ENCODE measurements around the gene LAGE3. TPM values are rescaled to one million over a fixed set of nuclear protein-coding genes. Genes with fewer than 3 reads are reported as not detected.

The LAGE3 gene
- total and polyA plus RNA-seq, 2 of the 8 experiments (the other 6 are each of a cell fraction or from before 2014, with no cell fraction given): 44.5 to 102 TPM

DNA sequence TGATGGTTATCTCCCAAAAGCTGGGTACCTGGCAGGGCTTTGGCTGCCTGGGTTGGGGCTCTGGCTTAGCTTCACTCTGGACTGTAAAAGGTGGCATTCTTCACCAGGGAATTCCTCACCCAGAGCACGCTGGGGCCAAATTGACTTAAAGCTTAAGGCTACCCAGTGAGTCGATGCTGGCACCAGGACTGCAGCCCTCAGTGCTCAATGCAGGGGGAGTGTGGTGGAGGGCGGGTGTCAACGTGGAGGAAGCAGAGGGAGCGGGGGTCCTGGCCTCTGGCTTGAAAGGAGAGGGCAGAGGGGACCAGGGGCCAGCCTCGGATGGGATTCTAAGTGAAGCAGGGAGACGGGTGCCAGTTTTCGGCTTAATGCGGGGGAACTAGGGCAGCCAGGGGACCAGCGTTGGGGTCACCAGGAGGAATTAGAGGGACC is 35.6 kb downstream of the LAGE3 start:
- Histone ChIP-seq H3K4me2 (ENCODE audit: insufficient read depth in 1 of 2, low read depth in 2 of 2, low read length in 2 of 2) (peak overlapping the region; percentile 47 to 72), H2BK120ac (replicated peaks; ENCODE audit: low read depth, low read length) (no peak overlapping the region), H2BK15ac (ENCODE audit: low read length) (no peak overlapping the region), H3K4me3 (ENCODE audit: extremely low read depth in 1 of 4, insufficient read depth in 2 of 4, low read depth in 3 of 4, low read length in 4 of 4) (peak overlapping the region in 3 of 4 experiments; percentile 10 to 71 (median 57); a peak in 5 of 8 replicates), H3K4ac (replicated peaks; ENCODE audit: insufficient read length, low read depth, low read length) (no peak overlapping the region), H3K18ac (ENCODE audit: extremely low read depth, low read length) (no peak overlapping the region; the same call in 1 of the 2 replicates), H4K20me1 (replicated peaks in 1 of 2; ENCODE audit: control insufficient read depth in 1 of 2, insufficient read depth in 2 of 2, low read length in 2 of 2) (peaks cover 0 to 9% of the 10 kb centered on the region in 2 experiments), H4K8ac (ENCODE audit: extremely low read depth, insufficient read depth, low read length) (no peak overlapping the region), H2BK5ac (ENCODE audit: low read depth, low read length) (no peak overlapping the region), H4K91ac (replicated peaks; ENCODE audit: insufficient read length, low read length) (no peak overlapping the region), H3K4me1 (replicated peaks in 1 of 4; ENCODE audit: control insufficient read depth in 3 of 4, insufficient read depth in 4 of 4, low read length in 3 of 4) (peaks cover 0 to 4% (median 0%) of the 10 kb centered on the region in 4 experiments; a peak in 2 of 7 replicates), H2AK5ac (ENCODE audit: low read depth, low read length) (no peak overlapping the region), H3K14ac (ENCODE audit: insufficient read length) (no peak overlapping the region), H3K9ac (replicated peaks in 1 of 4; ENCODE audit: extremely low read depth in 1 of 4, low read depth in 3 of 4, low read length in 3 of 4) (no peak overlapping the region; a peak in 1 of 7 replicates), H3K23me2 (ENCODE audit: low read depth, low read length) (peaks cover 3% of the 10 kb centered on the region; the same call in 1 of the 2 replicates), H2AFZ (ENCODE audit: low read length) (no peak overlapping the region), H2BK12ac (ENCODE audit: low read depth, low read length) (no peak overlapping the region), H3K36me3 (ENCODE audit: control insufficient read depth in 2 of 4, insufficient read depth in 4 of 4, low read length in 3 of 4) (peaks cover 0 to 27% (median 13%) of the 10 kb centered on the region in 4 experiments; a peak in 5 of 8 replicates), H3K27me3 (replicated peaks in 1 of 4; ENCODE audit: control insufficient read depth in 3 of 4, extremely low read depth in 1 of 4, insufficient read depth in 3 of 4, low read length in 3 of 4) (no peaks in the 10 kb centered on the region), H4K5ac (ENCODE audit: insufficient read length, low read depth, low read length) (no peak overlapping the region), H3K9me3 (ENCODE audit: insufficient read depth in 2 of 2, low read depth in 1 of 2, low read length in 1 of 2) (no peaks in the 10 kb centered on the region), H3K79me2 (ENCODE audit: control insufficient read depth in 1 of 2, insufficient read depth in 2 of 2, low read length in 2 of 2) (peaks cover 0 to 6% of the 10 kb centered on the region in 2 experiments; a peak in 2 of 4 replicates), H3K27ac (ENCODE audit: low read depth, low read length) (no peak overlapping the region), H3K79me1 (ENCODE audit: low read depth, low read length) (no peaks in the 10 kb centered on the region; the same call in 1 of the 2 replicates), H2BK20ac (ENCODE audit: low read length) (no peak overlapping the region), H3K56ac (replicated peaks; ENCODE audit: insufficient read length, low read depth, low read length) (no peak overlapping the region), H3K23ac (ENCODE audit: insufficient read length) (no peak overlapping the region)
- FAIRE-seq (no peak), DNase-seq (ENCODE audit: low read depth in 1 of 2, low spot score in 2 of 2) (no peak)
- ChIA-PET POLR2A (ENCODE audit: partially characterized antibody) (interaction anchor here (1.2 to 2.9 kb wide), 6 partner anchors 9 to 46 kb away, joined by 5 to 9 read pairs (median 6); partner anchors contain the start of genes ATP6AP1 and RPL10), CTCF (ENCODE audit: partially characterized antibody) (interaction anchor here (0.6 to 1.5 kb wide), 5 partner anchors 11 to 97 kb away, joined by 3 to 4 read pairs (median 3); no protein-coding TSS in a partner anchor)
- WGBS, 2 experiments (ENCODE audit: extremely low coverage in 1 of 2, insufficient coverage in 1 of 2, insufficient read length in 1 of 2, insufficient replicate concordance in 2 of 2, low coverage in 1 of 2, low lambda C conversion rate in 2 of 2, missing lambda C conversion rate in 1 of 2): 54% methylated on average over 2 of the region's 10 CpGs; no CpG with 5 or more reads in 1 of the 2 experiments
- TF ChIP-seq ASH2L (IDR thresholded peaks at IDR 0.05; ENCODE audit: low read length) (no peak), RBBP5 (IDR thresholded peaks at IDR 0.05; ENCODE audit: borderline replicate concordance, low read depth, low read length) (no peak), SIRT6 (IDR thresholded peaks at IDR 0.05; ENCODE audit: low read length) (no peak), POU5F1 (IDR thresholded peaks at IDR 0.05; ENCODE audit: low read depth, low read length) (no peak), SAP30 (IDR thresholded peaks at IDR 0.05; ENCODE audit: insufficient read depth, insufficient replicate concordance, low read length) (no peak), ZNF274 (IDR thresholded peaks at IDR 0.05; ENCODE audit: borderline replicate concordance, extremely low read depth, low read length) (no peak), HDAC2 (IDR thresholded peaks at IDR 0.05; ENCODE audit: borderline replicate concordance in 1 of 2, low read depth in 2 of 2, low read length in 2 of 2) (no peak)
- TF ChIP-seq, protein P1, sequence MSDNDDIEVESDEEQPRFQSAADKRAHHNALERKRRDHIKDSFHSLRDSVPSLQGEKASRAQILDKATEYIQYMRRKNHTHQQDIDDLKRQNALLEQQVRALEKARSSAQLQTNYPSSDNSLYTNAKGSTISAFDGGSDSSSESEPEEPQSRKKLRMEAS (IDR thresholded peaks at IDR 0.05): no peak
- TF ChIP-seq, protein P2, sequence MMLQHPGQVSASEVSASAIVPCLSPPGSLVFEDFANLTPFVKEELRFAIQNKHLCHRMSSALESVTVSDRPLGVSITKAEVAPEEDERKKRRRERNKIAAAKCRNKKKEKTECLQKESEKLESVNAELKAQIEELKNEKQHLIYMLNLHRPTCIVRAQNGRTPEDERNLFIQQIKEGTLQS (IDR thresholded peaks at IDR 0.05; ENCODE audit: insufficient read depth, low read depth, low read length): no peak
- TF ChIP-seq, protein P3, sequence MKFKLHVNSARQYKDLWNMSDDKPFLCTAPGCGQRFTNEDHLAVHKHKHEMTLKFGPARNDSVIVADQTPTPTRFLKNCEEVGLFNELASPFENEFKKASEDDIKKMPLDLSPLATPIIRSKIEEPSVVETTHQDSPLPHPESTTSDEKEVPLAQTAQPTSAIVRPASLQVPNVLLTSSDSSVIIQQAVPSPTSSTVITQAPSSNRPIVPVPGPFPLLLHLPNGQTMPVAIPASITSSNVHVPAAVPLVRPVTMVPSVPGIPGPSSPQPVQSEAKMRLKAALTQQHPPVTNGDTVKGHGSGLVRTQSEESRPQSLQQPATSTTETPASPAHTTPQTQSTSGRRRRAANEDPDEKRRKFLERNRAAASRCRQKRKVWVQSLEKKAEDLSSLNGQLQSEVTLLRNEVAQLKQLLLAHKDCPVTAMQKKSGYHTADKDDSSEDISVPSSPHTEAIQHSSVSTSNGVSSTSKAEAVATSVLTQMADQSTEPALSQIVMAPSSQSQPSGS (IDR thresholded peaks at IDR 0.05; ENCODE audit: low read length): no peak
